HepG2 (cell line): ENCODE results near the gene SSBP2. TPM values are rescaled to one million over a fixed set of nuclear protein-coding genes. Genes with fewer than 3 reads are reported as not detected.

ENCODE experiments used
- ATAC-seq: fragments of 200-7000 bp; cut with Tn5 transposase; 3 replicates; pipeline ENCODE4 v1.9.1; 2020; ENCODE audit warnings: mild to moderate bottlenecking, moderate library complexity
- BruUV-seq: library from RNA; stranded (reverse); fragments of 400-500 nt; replicated peaks from 2 replicates; lab custom pipeline; 2021; lab: Mats Ljungman, UMichigan
- CTCF ChIA-PET: fragments of 300-600 bp; formaldehyde crosslinking; extraction: SDS; loops from one replicate; lab custom pipeline; 2021; ENCODE audit warnings: low total read pairs, inconsistent platforms, low intra/inter-chr PET ratio; lab: Yijun Ruan, JAX
- POLR2A ChIA-PET: fragments of 350-600 bp; sonication (Branson Sonifier 250); formaldehyde crosslinking; loops from one replicate; lab custom pipeline; 2020; ENCODE audit warnings: antibody characterized with exemption, inconsistent platforms; lab: Yijun Ruan, JAX
- DNase-seq: peaks from one replicate; pipeline ENCODE4 v3.0.0-alpha.2; 2015; ENCODE audit warnings: low spot score
- FAIRE-seq: peaks from 3 replicates; lab custom pipeline; 2011; peaks lifted over from hg19 to GRCh38; lab: Jason Lieb, UNC
- H2AFZ ChIP-seq: one replicate; pipeline ENCODE4 v1.6.1; 2011; ENCODE audit warnings: low read length, inconsistent platforms
- H3K27ac ChIP-seq: fragments of 300-600 bp; 3 replicates; pipeline ENCODE4 v1.8.0; 2011; ENCODE audit warnings: mixed run types, mild to moderate bottlenecking, mixed read lengths, low read length, inconsistent platforms; ENCODE audit not compliant: insufficient read depth; ENCODE audit errors: extremely low read length
- H3K27me3 ChIP-seq, 2 experiments: fragments of 200-600 bp in 1 of 2; 2 replicates in 1 of 2; 3 replicates in 1 of 2; pipeline versions ENCODE4 v1.6.0 to v1.8.0; 2011; ENCODE audit warnings: low read length in 2 of 2, mild to moderate bottlenecking in 2 of 2, moderate library complexity in 2 of 2, inconsistent platforms in 1 of 2; ENCODE audit not compliant: insufficient read depth in 2 of 2, control insufficient read depth in 1 of 2
- H3K36me3 ChIP-seq, 2 experiments: fragments of 200-600 bp in 1 of 2; replicated peaks in 1 of 2; 2 replicates in 1 of 2; 3 replicates in 1 of 2; pipeline versions ENCODE4 v1.5.1 to v1.8.0; 2011; ENCODE audit warnings: low read length in 2 of 2, inconsistent platforms in 1 of 2; ENCODE audit not compliant: insufficient read depth in 2 of 2, control insufficient read depth in 1 of 2
- H3K4me1 ChIP-seq: 2 replicates; pipeline ENCODE4 v1.5.1; 2012; ENCODE audit warnings: low read length, inconsistent platforms; ENCODE audit not compliant: insufficient read depth
- H3K4me2 ChIP-seq: 2 replicates; pipeline ENCODE4 v1.6.0; 2011; ENCODE audit warnings: low read depth, low read length, inconsistent platforms
- H3K4me3 ChIP-seq, 3 experiments: fragments of 200-600 bp in 1 of 3; sonication (generic), shearing (Covaris generic) in 1 of 3; replicated peaks in 1 of 3; 2 replicates each; pipeline ENCODE4 v1.5.1; 2011 to 2016; ENCODE audit warnings: low read length in 3 of 3, inconsistent platforms in 2 of 3, low read depth in 2 of 3, mild to moderate bottlenecking in 2 of 3, control low read depth in 1 of 3, mixed read lengths in 1 of 3; ENCODE audit not compliant: insufficient read depth in 1 of 3
- H3K79me2 ChIP-seq: one replicate; pipeline ENCODE4 v1.6.1; 2011; ENCODE audit warnings: low read length, inconsistent platforms; ENCODE audit not compliant: insufficient read depth
- H3K9ac ChIP-seq: 2 replicates; pipeline ENCODE4 v1.6.0; 2011; ENCODE audit warnings: mild to moderate bottlenecking, low read depth, low read length, inconsistent platforms; ENCODE audit not compliant: insufficient read depth
- H3K9me3 ChIP-seq: 2 replicates; pipeline ENCODE4 v1.5.1; 2012; ENCODE audit warnings: mild to moderate bottlenecking, low read length
- H4K20me1 ChIP-seq: 2 replicates; pipeline ENCODE4 v1.6.0; 2011; ENCODE audit warnings: inconsistent platforms, mild to moderate bottlenecking, low read length, moderate library complexity; ENCODE audit not compliant: insufficient read depth
- FOXA3 ChIP-seq: IDR thresholded peaks from 2 replicates; pipeline ENCODE4 v1.6.1; 2016; ENCODE audit warnings: missing genetic modification reagents, missing compliant biosample characterization
- GFI1 ChIP-seq: sonication (generic); formaldehyde crosslinking; IDR thresholded peaks from 2 replicates; pipeline ENCODE4 v1.5.0; 2020; ENCODE audit warnings: missing genetic modification reagents, mild to moderate bottlenecking, borderline replicate concordance
- NFIC ChIP-seq: IDR thresholded peaks from 2 replicates; pipeline ENCODE4 v1.6.1; 2012; ENCODE audit warnings: mild to moderate bottlenecking, low read length, inconsistent platforms
- SOX13 ChIP-seq, 3 experiments: fragments of 450-650 bp in 1 of 3; sonication (generic) in 1 of 3; formaldehyde crosslinking in 1 of 3; IDR thresholded peaks in 2 of 3; conservative IDR thresholded peaks in 1 of 3; 2 replicates each; pipeline versions ENCODE4 v1.5.0 to v1.6.1; 2016 to 2020; ENCODE audit warnings: antibody characterized with exemption in 1 of 3, mild to moderate bottlenecking in 1 of 3, missing compliant biosample characterization in 1 of 3, missing genetic modification reagents in 1 of 3, moderate library complexity in 1 of 3
- SP140L ChIP-seq: sonication (generic); formaldehyde crosslinking; IDR thresholded peaks from 2 replicates; pipeline ENCODE4 v1.4.0; 2020; ENCODE audit warnings: missing genetic modification reagents, borderline replicate concordance
- THAP8 ChIP-seq: sonication (generic); formaldehyde crosslinking; IDR thresholded peaks from 2 replicates; pipeline ENCODE4 v1.5.1; 2020; ENCODE audit warnings: missing genetic modification reagents, mild to moderate bottlenecking, borderline replicate concordance
- ZNF17 ChIP-seq: sonication (generic); formaldehyde crosslinking; IDR thresholded peaks from 2 replicates; pipeline ENCODE4 v1.5.0; 2020; ENCODE audit warnings: mild to moderate bottlenecking, missing genetic modification reagents
- ZNF501 ChIP-seq: sonication (generic); formaldehyde crosslinking; IDR thresholded peaks from 2 replicates; pipeline ENCODE4 v1.5.1; 2020; ENCODE audit warnings: mild to moderate bottlenecking, moderate library complexity, missing genetic modification reagents
- ZNF562 ChIP-seq: sonication (generic); formaldehyde crosslinking; IDR thresholded peaks from 2 replicates; pipeline ENCODE4 v1.8.0; 2022; ENCODE audit warnings: missing genetic modification reagents, borderline replicate concordance
- WGBS: methylation state at CpG from one replicate; pipeline ENCODE4 v1.1.6; 2017; ENCODE audit warnings: low lambda C conversion rate; 5-methylcytosine and 5-hydroxymethylcytosine counted together
- in situ Hi-C: cut with HindIII; loops from 2 replicates; pipeline ENCODE4 v1.10.0; 2017; ENCODE audit warnings: low pct_unique_long_range_greater_than_20kb; ENCODE audit not compliant: extremely low pct_ligation_motif_present
- intact Hi-C: fragments of 100-400 bp; cut with micrococcal nuclease; formaldehyde crosslinking; loops from one replicate; pipeline ENCODE4 v1.10.0; 2022; ENCODE audit not compliant: unreplicated experiment
- polyA plus RNA-seq, 8 experiments: library from polyadenylated mRNA; depleted of rRNA in 3 of 8; stranded (reverse) in 7 of 8; unstranded in 1 of 8; fragments of >200 nt; fragmentation: Illumina TruSeq in 4 of 8; extraction: Trizol in 4 of 8; gene quantifications; 2 replicates each; pipeline versions ENCODE4 v1.2.1 to v1.2.3, GENCODE V29; 2011 to 2016; ENCODE audit warnings: low read depth in 4 of 8, missing spikeins in 1 of 8, mixed read lengths in 1 of 8; ENCODE audit not compliant: insufficient read depth in 1 of 8
- total RNA-seq, 5 experiments: library from RNA; depleted of rRNA; stranded (reverse); fragments of >200 nt; fragmentation: Illumina TruSeq; extraction: Trizol; gene quantifications; 2 replicates each; pipeline ENCODE4 v1.2.3, GENCODE V29; 2016; ENCODE audit warnings: low read depth in 1 of 5
- TF ChIP-seq, protein P1 (sequence below): sonication (generic); formaldehyde crosslinking; IDR thresholded peaks from 2 replicates; pipeline ENCODE4 v1.5.0; 2020; ENCODE audit warnings: missing genetic modification reagents
- TF ChIP-seq, protein P2 (sequence below), 2 experiments: sonication (generic) in 1 of 2; formaldehyde crosslinking in 1 of 2; IDR thresholded peaks; 2 replicates each; pipeline versions ENCODE4 v1.6.1 to v1.9.0; 2014 to 2022; ENCODE audit warnings: antibody characterized with exemption in 1 of 2, borderline replicate concordance in 1 of 2, inconsistent platforms in 1 of 2, low read depth in 1 of 2, missing genetic modification reagents in 1 of 2

Gene SSBP2
- total and polyA plus RNA-seq, 2 of the 13 experiments (the other 11 are each of a cell fraction or from before 2014, with no cell fraction given): 0.16 TPM; not detected in 1

DNA sequence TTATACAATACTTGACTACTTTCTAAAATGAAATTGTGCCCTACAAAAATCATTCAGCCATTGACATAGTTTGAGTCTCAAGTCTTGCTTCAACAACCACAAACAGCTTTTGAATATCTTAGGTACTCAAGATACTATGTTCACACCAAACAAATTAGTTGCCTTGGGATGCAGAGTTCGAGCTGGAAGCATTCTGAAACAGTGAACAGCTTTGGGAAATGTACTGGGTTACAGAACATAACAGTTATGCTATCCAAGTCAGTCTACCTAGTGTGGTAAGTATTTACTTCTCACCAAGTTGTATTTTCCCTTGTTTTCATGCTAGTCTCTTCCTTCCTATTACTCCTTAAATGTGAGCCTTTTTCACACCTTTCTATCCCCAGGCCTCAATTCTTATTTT is 143.2 kb downstream of the SSBP2 start:
- FAIRE-seq (no peak), ATAC-seq (no peak), DNase-seq (no peak)
- Histone ChIP-seq H4K20me1 (no peaks in the 10 kb centered on the region), H3K9me3 (no peaks in the 10 kb centered on the region), H3K27me3 (no peaks in the 10 kb centered on the region), H3K4me2 (no peak overlapping the region), H3K36me3 (no peaks in the 10 kb centered on the region), H3K4me3 (no peak overlapping the region), H3K4me1 (peaks cover 1% of the 10 kb centered on the region; the same call in 1 of the 2 replicates), H3K27ac (no peak overlapping the region), H2AFZ (no peak overlapping the region), H3K9ac (no peak overlapping the region), H3K79me2 (no peaks in the 10 kb centered on the region)
- no peak for TF ChIP-seq ZNF17
- TF ChIP-seq, protein P1, sequence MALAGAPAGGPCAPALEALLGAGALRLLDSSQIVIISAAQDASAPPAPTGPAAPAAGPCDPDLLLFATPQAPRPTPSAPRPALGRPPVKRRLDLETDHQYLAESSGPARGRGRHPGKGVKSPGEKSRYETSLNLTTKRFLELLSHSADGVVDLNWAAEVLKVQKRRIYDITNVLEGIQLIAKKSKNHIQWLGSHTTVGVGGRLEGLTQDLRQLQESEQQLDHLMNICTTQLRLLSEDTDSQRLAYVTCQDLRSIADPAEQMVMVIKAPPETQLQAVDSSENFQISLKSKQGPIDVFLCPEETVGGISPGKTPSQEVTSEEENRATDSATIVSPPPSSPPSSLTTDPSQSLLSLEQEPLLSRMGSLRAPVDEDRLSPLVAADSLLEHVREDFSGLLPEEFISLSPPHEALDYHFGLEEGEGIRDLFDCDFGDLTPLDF (CRISPR knock-in tag): no peak
- TF ChIP-seq SOX13 (IDR thresholded peaks at IDR 0.05): no peak
- no peak for TF ChIP-seq SOX13 (CRISPR knock-in tag; conservative IDR thresholded peaks at IDR 0.05 in 1 of 2, IDR thresholded peaks at IDR 0.05 in 1 of 2)
- no peak for TF ChIP-seq SP140L
- TF ChIP-seq FOXA3: no peak
- no peak for TF ChIP-seq NFIC
- TF ChIP-seq ZNF501 (CRISPR knock-in tag): no peak
- no peak for TF ChIP-seq ZNF562 (CRISPR knock-in tag)
- in situ Hi-C loops: no loop called here
- CTCF ChIA-PET: no interaction called here
- intact Hi-C loops: no loop called here
- POLR2A ChIA-PET: no interaction called here
- WGBS: 0% methylated on average over 1 of the region's 1 CpG
- no TSS peak for BruUV-seq

DNA sequence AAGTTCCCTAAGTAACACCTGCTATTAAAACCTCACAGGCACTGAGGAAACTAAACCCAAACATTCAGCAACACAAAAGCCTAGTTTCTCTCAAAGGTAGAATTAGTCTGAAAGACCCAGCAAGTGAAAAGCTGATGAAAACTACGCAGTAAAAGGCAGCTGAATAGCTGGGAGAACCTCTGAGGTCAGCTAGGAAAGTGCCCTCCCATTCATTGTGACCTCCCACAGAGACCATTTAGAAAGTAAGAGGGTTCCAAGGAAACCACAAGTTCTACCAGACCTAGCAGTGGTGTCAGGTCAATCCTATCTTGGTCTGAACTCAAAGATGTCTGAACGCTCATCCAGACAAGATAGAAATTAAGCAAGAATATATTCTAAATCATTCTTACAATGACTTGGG is 144.7 kb downstream of the SSBP2 start:
- DNase-seq (no peak), FAIRE-seq (no peak), ATAC-seq (no peak)
- Histone ChIP-seq H3K4me3 (no peak overlapping the region), H3K9me3 (no peaks in the 10 kb centered on the region), H3K4me2 (no peak overlapping the region), H2AFZ (no peak overlapping the region), H3K9ac (no peak overlapping the region), H4K20me1 (no peaks in the 10 kb centered on the region), H3K4me1 (peaks cover 6% of the 10 kb centered on the region; the same call in 1 of the 2 replicates), H3K79me2 (no peaks in the 10 kb centered on the region), H3K36me3 (no peaks in the 10 kb centered on the region), H3K27ac (no peak overlapping the region), H3K27me3 (no peaks in the 10 kb centered on the region)
- 36% methylated on average over 2 of the region's 2 CpGs for WGBS
- in situ Hi-C loops: no loop called here
- intact Hi-C loops: no loop called here
- CTCF ChIA-PET: no interaction called here
- BruUV-seq: no TSS peak
- POLR2A ChIA-PET: no interaction called here
- TF ChIP-seq, protein P2, sequence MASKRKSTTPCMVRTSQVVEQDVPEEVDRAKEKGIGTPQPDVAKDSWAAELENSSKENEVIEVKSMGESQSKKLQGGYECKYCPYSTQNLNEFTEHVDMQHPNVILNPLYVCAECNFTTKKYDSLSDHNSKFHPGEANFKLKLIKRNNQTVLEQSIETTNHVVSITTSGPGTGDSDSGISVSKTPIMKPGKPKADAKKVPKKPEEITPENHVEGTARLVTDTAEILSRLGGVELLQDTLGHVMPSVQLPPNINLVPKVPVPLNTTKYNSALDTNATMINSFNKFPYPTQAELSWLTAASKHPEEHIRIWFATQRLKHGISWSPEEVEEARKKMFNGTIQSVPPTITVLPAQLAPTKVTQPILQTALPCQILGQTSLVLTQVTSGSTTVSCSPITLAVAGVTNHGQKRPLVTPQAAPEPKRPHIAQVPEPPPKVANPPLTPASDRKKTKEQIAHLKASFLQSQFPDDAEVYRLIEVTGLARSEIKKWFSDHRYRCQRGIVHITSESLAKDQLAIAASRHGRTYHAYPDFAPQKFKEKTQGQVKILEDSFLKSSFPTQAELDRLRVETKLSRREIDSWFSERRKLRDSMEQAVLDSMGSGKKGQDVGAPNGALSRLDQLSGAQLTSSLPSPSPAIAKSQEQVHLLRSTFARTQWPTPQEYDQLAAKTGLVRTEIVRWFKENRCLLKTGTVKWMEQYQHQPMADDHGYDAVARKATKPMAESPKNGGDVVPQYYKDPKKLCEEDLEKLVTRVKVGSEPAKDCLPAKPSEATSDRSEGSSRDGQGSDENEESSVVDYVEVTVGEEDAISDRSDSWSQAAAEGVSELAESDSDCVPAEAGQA (IDR thresholded peaks at IDR 0.05; ENCODE audit: low read depth): no peak
- TF ChIP-seq, protein P2 (CRISPR knock-in tag; IDR thresholded peaks at IDR 0.05; ENCODE audit: borderline replicate concordance): no peak
- TF ChIP-seq THAP8 (CRISPR knock-in tag) (no peak), GFI1 (CRISPR knock-in tag) (no peak)
